ENCODE data around the gene GUCY2D.

Gene GUCY2D

DNA sequence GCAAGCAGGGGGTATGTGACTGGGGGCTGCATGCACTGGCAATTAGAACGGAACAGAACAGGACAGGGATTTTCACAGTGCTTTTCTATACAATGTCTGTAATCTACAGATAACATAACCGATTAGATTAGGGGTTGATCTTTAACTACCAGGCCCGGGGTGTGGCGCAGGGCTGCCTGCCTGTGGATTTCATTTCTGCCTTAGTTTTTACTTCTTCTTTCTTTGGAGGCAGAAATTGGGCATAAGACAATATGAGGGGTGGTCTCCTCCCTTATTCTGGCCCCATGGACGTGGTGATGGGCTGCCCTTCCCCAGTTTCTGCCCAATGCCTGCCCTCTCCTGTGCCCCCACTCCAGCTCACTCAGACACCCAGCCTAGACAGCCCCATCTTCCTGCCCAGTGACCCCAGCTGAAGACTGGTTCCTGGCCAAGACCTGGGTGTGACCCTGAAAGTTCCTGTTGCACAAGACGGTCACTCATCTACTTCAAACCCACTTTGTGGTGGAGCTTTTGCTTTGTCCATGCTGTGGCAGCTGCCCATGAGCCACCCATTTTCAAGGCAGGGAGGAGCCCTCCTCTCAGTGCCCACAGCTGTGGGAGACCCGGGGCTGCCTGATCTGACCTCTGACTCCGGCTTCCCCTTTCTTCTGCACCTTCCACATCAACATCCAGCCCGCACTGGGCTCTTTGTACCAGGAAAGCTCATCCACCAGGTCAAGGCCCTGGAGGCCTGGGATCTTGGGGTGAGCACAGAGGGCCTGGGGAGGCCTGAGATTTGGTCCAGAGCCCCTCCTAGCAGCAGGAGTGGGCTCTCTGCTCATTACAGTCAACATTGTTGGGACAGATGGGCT lies 66.5 kb downstream of the GUCY2D start:
- no peak for FAIRE-seq

DNA sequence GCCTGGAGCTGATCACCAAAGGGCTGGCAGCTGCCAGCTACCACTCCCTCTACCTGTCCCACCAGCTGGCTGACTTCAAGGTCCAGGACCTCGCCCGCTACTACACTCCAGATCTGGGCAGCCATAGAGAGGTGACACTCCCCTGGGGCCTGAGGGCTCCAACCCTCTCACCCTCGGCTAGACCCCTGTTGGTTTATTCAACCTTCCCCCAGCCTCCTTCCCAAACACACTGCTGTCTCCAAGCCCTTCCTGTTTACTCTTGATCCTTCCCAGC lies 67.1 kb downstream of the GUCY2D start:
- FAIRE-seq, result no peak

Data from TTC549 (cell line).